HCT116 (cell line): Measurements from ENCODE around the gene BST1.

Experiments used
- CTCF ChIP-seq, 3 experiments: fragments of 200-600 bp in 1 of 3; sonication (generic) in 1 of 3; IDR thresholded peaks in 2 of 3; conservative IDR thresholded peaks in 1 of 3; 2 replicates each; pipeline ENCODE4 v1.5.1; 2012 to 2017; ENCODE audit warnings: low read depth in 2 of 3, low read length in 2 of 3, antibody characterized with exemption in 1 of 3, borderline replicate concordance in 1 of 3, control low read depth in 1 of 3, mild to moderate bottlenecking in 1 of 3, mixed read lengths in 1 of 3, mixed run types in 1 of 3, moderate library complexity in 1 of 3; ENCODE audit not compliant: insufficient read depth in 1 of 3
- EZH2 ChIP-seq: fragments of 200-600 bp; sonication (generic); IDR thresholded peaks from 2 replicates; pipeline ENCODE4 v1.6.1; 2017; ENCODE audit warnings: antibody characterized with exemption, mixed run types
- POLR2A ChIP-seq: IDR thresholded peaks from 2 replicates; pipeline ENCODE4 v1.7.0; 2011; ENCODE audit warnings: borderline replicate concordance; ENCODE audit not compliant: insufficient read depth, insufficient read length; ENCODE audit errors: extremely low read depth
- POLR2AphosphoS5 ChIP-seq: IDR thresholded peaks from 2 replicates; pipeline ENCODE4 v1.6.1; 2011; ENCODE audit warnings: mild to moderate bottlenecking, low read depth, low read length, moderate library complexity
- RAD21 ChIP-seq: IDR thresholded peaks from 2 replicates; pipeline ENCODE4 v1.6.1; 2012; ENCODE audit warnings: low read depth, mild to moderate bottlenecking
- REST ChIP-seq: IDR thresholded peaks from 2 replicates; pipeline ENCODE4 v1.6.1; 2012; ENCODE audit warnings: low read depth
- YY1 ChIP-seq: IDR thresholded peaks from 2 replicates; pipeline ENCODE4 v1.6.1; 2011; ENCODE audit warnings: low read length, low read depth, moderate library complexity, mild to moderate bottlenecking; ENCODE audit not compliant: insufficient replicate concordance; ENCODE audit errors: extremely low read depth
- ZFX ChIP-seq: fragments of 450-650 bp; IDR thresholded peaks from 2 replicates; pipeline ENCODE4 v1.6.1; 2017

- no peak for TF ChIP-seq POLR2A
- TF ChIP-seq YY1: no peak
- no peak for TF ChIP-seq RAD21
- no peak for TF ChIP-seq POLR2AphosphoS5
- TF ChIP-seq CTCF (IDR thresholded peaks at IDR 0.05 in 2 of 3, conservative IDR thresholded peaks at IDR 0.05 in 1 of 3; ENCODE audit: borderline replicate concordance in 1 of 3, insufficient read depth in 1 of 3, low read depth in 2 of 3, low read length in 2 of 3): no peak
- TF ChIP-seq REST: no peak
- TF ChIP-seq EZH2: no peak
- TF ChIP-seq ZFX: no peak
Measured at GRCh38 chr4:15711762-15712161, 8.9 kb downstream of the BST1 start.
